NB4 (cell line): ENCODE data around the gene MRAP2.
"Not testable (repeated sequence)": the region's sequence is repeated elsewhere in the genome, so short reads cannot be mapped to it uniquely, and the experiment has no call there.

Experiments used
- DNase-seq: peaks from one replicate; pipeline ENCODE4 v3.0.0; 2010; ENCODE audit warnings: low read depth
- H3K4me3 ChIP-seq: one replicate; pipeline ENCODE4 v1.5.1; 2011; ENCODE audit warnings: mild to moderate bottlenecking, low read depth, low read length, moderate library complexity
- CTCF ChIP-seq: IDR thresholded peaks from one replicate; pipeline ENCODE4 v1.5.1; 2012; ENCODE audit warnings: low read depth, low read length
- MAX ChIP-seq: IDR thresholded peaks from 2 replicates; pipeline ENCODE4 v1.6.1; 2011; ENCODE audit warnings: low read depth, low read length
- MYC ChIP-seq: IDR thresholded peaks from 2 replicates; pipeline ENCODE4 v1.6.1; 2011; ENCODE audit warnings: low read depth, low read length
- POLR2A ChIP-seq: IDR thresholded peaks from 2 replicates; pipeline ENCODE4 v1.6.1; 2011; ENCODE audit warnings: mild to moderate bottlenecking; ENCODE audit not compliant: insufficient read length; ENCODE audit errors: extremely low read depth

MRAP2 gene

GRCh38 chr6:84103029-84103428 is 69.5 kb downstream of the MRAP2 start:
- no peak for DNase-seq
- TF ChIP-seq MYC = no peak
- no peak for TF ChIP-seq MAX
- TF ChIP-seq POLR2A = no peak
- TF ChIP-seq CTCF = no peak
- H3K4me3 ChIP-seq = no peak overlapping the region

GRCh38 chr6:84105215-84105924 is 71.8 kb downstream of the MRAP2 start:
- DNase-seq = peak; percentile 15
- H3K4me3 ChIP-seq = not testable (repeated sequence)

GRCh38 chr6:84107495-84107894 is 73.9 kb downstream of the MRAP2 start:
- no peak overlapping the region for H3K4me3 ChIP-seq

GRCh38 chr6:84111351-84111750 is 77.8 kb downstream of the MRAP2 start:
- peak; percentile 23 for DNase-seq
- not testable (repeated sequence) for H3K4me3 ChIP-seq

More at GRCh38 chr6:84107495-84107894, 73.9 kb downstream of the MRAP2 start:
- no peak for DNase-seq
- TF ChIP-seq MYC (no peak), CTCF (no peak), POLR2A (no peak), MAX (no peak)

GRCh38 chr6:84114933-84115594 is 81.5 kb downstream of the MRAP2 start:
- not testable (repeated sequence) for DNase-seq

GRCh38 chr6:84118191-84118590 is 84.6 kb downstream of the MRAP2 start:
- DNase-seq = no peak
- H3K4me3 ChIP-seq = no peak overlapping the region
- TF ChIP-seq POLR2A = no peak

More at GRCh38 chr6:84114933-84115594, 81.5 kb downstream of the MRAP2 start:
- H3K4me3 ChIP-seq = not testable (repeated sequence)

GRCh38 chr6:84119277-84119676 is 85.7 kb downstream of the MRAP2 start:
- H3K4me3 ChIP-seq = no peak overlapping the region
- DNase-seq = no peak
- no peak for TF ChIP-seq MAX
- no peak for TF ChIP-seq CTCF
- TF ChIP-seq MYC = no peak
- TF ChIP-seq POLR2A = no peak

- no peak for DNase-seq
- H3K4me3 ChIP-seq = no peak overlapping the region
- TF ChIP-seq MYC = no peak
- TF ChIP-seq CTCF = no peak
- TF ChIP-seq POLR2A = no peak
- TF ChIP-seq MAX = no peak
Observed at GRCh38 chr6:84123186-84123585, 89.6 kb downstream of the MRAP2 start.

GRCh38 chr6:84129588-84129987 is 96.0 kb downstream of the MRAP2 start:
- not testable (repeated sequence) for H3K4me3 ChIP-seq, DNase-seq

- not testable (repeated sequence) for H3K4me3 ChIP-seq, DNase-seq
Observed at GRCh38 chr6:84133385-84133784, 99.8 kb downstream of the MRAP2 start.
